Measurements from ENCODE around the gene RNF150.

RNF150 gene

DNA sequence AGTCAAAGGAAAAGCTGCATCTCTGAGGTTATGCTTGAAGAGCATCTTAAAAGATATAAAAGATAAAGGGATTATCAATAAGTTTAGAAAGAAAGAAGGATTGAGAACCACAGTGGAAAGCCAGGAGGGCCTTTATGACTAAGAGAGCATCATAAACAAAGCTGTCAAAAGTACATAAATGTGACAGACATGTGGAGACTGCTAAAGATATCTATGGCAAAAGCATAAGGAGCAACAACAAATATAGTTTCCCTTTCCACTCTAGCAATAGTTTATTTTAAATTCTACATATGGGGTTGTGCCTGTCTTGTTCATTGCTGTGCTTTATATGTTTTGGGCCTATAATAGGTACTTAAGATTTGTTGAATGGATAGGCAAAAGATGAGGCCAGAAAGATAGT lies 97.3 kb downstream of the RNF150 start (continued):
- no peak for TF ChIP-seq ZFP3 (tag by site-specific recombination; IDR thresholded peaks at IDR 0.05; ENCODE audit: low read depth)
- TF ChIP-seq KLF16 (tag by site-specific recombination; IDR thresholded peaks at IDR 0.05): no peak
- TF ChIP-seq ZNF548 (tag by site-specific recombination; IDR thresholded peaks at IDR 0.05): no peak

DNA sequence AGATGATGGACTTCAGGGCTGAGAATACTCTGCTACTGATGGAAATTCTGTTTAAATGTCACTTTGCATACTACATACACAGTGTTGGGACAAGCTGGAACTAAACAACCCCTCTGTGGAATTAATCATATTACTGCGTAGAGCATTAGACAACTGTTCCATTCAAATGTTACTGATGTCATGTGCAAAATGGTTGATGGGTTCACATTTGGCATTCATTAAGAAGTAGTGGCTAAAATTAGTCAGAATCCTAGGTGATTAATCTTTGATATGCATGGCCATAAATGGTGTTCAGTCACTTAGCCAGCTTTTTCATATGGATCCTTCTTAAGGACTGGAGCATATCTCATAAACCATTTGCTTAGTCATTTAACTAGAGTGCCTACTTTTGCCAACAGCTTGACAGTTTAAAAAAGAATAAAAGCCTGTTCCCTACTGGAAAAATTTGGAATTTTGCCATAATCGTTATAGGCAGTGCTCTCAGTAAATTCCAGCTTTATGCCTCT lies 105.2 kb downstream of the RNF150 start:
- Histone ChIP-seq H3K36me3 (ENCODE audit: control insufficient read depth in 2 of 2, insufficient read depth in 1 of 2, low read length in 2 of 2) (no peaks in the 10 kb centered on the region), H3K4me1 (ENCODE audit: control insufficient read depth, insufficient read depth, low read length) (peaks cover 8% of the 10 kb centered on the region; the same call in 1 of the 2 replicates), H3K27ac (ENCODE audit: extremely low read depth, low read depth, low read length) (no peak overlapping the region), H3K9me3 (ENCODE audit: control insufficient read depth, insufficient read depth, low read depth, low read length) (no peaks in the 10 kb centered on the region), H3K4me3 (ENCODE audit: low read depth, low read length) (no peak overlapping the region)
- CTCF ChIA-PET: interaction anchor here (0.6 kb wide), 1 partner anchor 131 kb away, joined by 3 read pairs; no protein-coding TSS in a partner anchor
- POLR2A ChIA-PET: no interaction called here
- no peak for TF ChIP-seq GLI2 (tag by site-specific recombination; IDR thresholded peaks at IDR 0.05; ENCODE audit: borderline replicate concordance, low read depth)
- TF ChIP-seq, protein P1, sequence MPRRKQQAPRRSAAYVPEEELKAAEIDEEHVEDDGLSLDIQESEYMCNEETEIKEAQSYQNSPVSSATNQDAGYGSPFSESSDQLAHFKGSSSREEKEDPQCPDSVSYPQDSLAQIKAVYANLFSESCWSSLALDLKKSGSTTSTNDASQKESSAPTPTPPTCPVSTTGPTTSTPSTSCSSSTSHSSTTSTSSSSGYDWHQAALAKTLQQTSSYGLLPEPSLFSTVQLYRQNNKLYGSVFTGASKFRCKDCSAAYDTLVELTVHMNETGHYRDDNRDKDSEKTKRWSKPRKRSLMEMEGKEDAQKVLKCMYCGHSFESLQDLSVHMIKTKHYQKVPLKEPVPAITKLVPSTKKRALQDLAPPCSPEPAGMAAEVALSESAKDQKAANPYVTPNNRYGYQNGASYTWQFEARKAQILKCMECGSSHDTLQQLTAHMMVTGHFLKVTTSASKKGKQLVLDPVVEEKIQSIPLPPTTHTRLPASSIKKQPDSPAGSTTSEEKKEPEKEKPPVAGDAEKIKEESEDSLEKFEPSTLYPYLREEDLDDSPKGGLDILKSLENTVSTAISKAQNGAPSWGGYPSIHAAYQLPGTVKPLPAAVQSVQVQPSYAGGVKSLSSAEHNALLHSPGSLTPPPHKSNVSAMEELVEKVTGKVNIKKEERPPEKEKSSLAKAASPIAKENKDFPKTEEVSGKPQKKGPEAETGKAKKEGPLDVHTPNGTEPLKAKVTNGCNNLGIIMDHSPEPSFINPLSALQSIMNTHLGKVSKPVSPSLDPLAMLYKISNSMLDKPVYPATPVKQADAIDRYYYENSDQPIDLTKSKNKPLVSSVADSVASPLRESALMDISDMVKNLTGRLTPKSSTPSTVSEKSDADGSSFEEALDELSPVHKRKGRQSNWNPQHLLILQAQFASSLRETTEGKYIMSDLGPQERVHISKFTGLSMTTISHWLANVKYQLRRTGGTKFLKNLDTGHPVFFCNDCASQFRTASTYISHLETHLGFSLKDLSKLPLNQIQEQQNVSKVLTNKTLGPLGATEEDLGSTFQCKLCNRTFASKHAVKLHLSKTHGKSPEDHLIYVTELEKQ (tag by site-specific recombination; IDR thresholded peaks at IDR 0.05; ENCODE audit: borderline replicate concordance): peak; percentile 34; the same call in 1 of the 2 replicates
- TF ChIP-seq ZNF311 (tag by site-specific recombination; IDR thresholded peaks at IDR 0.05; ENCODE audit: borderline replicate concordance): no peak
- no peak for TF ChIP-seq GLI4 (tag by site-specific recombination; IDR thresholded peaks at IDR 0.05)
- TF ChIP-seq ZNF843 (tag by site-specific recombination; IDR thresholded peaks at IDR 0.05): 0 out of 2 replicates have a peak, but pooled peaks have one; percentile 41
- TF ChIP-seq OSR2 (tag by site-specific recombination; IDR thresholded peaks at IDR 0.05): peak; percentile 68; the same call in 1 of the 2 replicates
- no peak for TF ChIP-seq YY1 (tag by site-specific recombination; IDR thresholded peaks at IDR 0.05)
- no peak for TF ChIP-seq ZNF202 (tag by site-specific recombination; IDR thresholded peaks at IDR 0.05; ENCODE audit: borderline replicate concordance)
- no peak for TF ChIP-seq ZNF169 (tag by site-specific recombination; IDR thresholded peaks at IDR 0.05)
- TF ChIP-seq, protein P2, sequence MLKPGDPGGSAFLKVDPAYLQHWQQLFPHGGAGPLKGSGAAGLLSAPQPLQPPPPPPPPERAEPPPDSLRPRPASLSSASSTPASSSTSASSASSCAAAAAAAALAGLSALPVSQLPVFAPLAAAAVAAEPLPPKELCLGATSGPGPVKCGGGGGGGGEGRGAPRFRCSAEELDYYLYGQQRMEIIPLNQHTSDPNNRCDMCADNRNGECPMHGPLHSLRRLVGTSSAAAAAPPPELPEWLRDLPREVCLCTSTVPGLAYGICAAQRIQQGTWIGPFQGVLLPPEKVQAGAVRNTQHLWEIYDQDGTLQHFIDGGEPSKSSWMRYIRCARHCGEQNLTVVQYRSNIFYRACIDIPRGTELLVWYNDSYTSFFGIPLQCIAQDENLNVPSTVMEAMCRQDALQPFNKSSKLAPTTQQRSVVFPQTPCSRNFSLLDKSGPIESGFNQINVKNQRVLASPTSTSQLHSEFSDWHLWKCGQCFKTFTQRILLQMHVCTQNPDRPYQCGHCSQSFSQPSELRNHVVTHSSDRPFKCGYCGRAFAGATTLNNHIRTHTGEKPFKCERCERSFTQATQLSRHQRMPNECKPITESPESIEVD (tag by site-specific recombination; IDR thresholded peaks at IDR 0.05): peak; percentile 93
- no peak for TF ChIP-seq ZNF274 (IDR thresholded peaks at IDR 0.05; ENCODE audit: low read length)
- TF ChIP-seq ZNF274 (tag by site-specific recombination; IDR thresholded peaks at IDR 0.05; ENCODE audit: borderline replicate concordance): no peak
- no peak for TF ChIP-seq ZNF19 (tag by site-specific recombination; IDR thresholded peaks at IDR 0.05; ENCODE audit: low read depth)
- TF ChIP-seq FEZF1 (tag by site-specific recombination; IDR thresholded peaks at IDR 0.05): peak; percentile 78
- TF ChIP-seq, protein P3, sequence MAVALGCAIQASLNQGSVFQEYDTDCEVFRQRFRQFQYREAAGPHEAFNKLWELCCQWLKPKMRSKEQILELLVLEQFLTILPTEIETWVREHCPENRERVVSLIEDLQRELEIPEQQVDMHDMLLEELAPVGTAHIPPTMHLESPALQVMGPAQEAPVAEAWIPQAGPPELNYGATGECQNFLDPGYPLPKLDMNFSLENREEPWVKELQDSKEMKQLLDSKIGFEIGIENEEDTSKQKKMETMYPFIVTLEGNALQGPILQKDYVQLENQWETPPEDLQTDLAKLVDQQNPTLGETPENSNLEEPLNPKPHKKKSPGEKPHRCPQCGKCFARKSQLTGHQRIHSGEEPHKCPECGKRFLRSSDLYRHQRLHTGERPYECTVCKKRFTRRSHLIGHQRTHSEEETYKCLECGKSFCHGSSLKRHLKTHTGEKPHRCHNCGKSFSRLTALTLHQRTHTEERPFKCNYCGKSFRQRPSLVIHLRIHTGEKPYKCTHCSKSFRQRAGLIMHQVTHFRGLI (tag by site-specific recombination; IDR thresholded peaks at IDR 0.05): no peak
- no peak for TF ChIP-seq REPIN1 (tag by site-specific recombination; IDR thresholded peaks at IDR 0.05; ENCODE audit: low read depth)
- TF ChIP-seq, protein P4, sequence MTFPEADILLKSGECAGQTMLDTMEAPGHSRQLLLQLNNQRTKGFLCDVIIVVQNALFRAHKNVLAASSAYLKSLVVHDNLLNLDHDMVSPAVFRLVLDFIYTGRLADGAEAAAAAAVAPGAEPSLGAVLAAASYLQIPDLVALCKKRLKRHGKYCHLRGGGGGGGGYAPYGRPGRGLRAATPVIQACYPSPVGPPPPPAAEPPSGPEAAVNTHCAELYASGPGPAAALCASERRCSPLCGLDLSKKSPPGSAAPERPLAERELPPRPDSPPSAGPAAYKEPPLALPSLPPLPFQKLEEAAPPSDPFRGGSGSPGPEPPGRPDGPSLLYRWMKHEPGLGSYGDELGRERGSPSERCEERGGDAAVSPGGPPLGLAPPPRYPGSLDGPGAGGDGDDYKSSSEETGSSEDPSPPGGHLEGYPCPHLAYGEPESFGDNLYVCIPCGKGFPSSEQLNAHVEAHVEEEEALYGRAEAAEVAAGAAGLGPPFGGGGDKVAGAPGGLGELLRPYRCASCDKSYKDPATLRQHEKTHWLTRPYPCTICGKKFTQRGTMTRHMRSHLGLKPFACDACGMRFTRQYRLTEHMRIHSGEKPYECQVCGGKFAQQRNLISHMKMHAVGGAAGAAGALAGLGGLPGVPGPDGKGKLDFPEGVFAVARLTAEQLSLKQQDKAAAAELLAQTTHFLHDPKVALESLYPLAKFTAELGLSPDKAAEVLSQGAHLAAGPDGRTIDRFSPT (tag by site-specific recombination; IDR thresholded peaks at IDR 0.05): no peak
- TF ChIP-seq, protein P5, sequence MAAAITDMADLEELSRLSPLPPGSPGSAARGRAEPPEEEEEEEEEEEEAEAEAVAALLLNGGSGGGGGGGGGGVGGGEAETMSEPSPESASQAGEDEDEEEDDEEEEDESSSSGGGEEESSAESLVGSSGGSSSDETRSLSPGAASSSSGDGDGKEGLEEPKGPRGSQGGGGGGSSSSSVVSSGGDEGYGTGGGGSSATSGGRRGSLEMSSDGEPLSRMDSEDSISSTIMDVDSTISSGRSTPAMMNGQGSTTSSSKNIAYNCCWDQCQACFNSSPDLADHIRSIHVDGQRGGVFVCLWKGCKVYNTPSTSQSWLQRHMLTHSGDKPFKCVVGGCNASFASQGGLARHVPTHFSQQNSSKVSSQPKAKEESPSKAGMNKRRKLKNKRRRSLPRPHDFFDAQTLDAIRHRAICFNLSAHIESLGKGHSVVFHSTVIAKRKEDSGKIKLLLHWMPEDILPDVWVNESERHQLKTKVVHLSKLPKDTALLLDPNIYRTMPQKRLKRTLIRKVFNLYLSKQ (tag by site-specific recombination; IDR thresholded peaks at IDR 0.05; ENCODE audit: borderline replicate concordance): no peak
- TF ChIP-seq, protein P6, sequence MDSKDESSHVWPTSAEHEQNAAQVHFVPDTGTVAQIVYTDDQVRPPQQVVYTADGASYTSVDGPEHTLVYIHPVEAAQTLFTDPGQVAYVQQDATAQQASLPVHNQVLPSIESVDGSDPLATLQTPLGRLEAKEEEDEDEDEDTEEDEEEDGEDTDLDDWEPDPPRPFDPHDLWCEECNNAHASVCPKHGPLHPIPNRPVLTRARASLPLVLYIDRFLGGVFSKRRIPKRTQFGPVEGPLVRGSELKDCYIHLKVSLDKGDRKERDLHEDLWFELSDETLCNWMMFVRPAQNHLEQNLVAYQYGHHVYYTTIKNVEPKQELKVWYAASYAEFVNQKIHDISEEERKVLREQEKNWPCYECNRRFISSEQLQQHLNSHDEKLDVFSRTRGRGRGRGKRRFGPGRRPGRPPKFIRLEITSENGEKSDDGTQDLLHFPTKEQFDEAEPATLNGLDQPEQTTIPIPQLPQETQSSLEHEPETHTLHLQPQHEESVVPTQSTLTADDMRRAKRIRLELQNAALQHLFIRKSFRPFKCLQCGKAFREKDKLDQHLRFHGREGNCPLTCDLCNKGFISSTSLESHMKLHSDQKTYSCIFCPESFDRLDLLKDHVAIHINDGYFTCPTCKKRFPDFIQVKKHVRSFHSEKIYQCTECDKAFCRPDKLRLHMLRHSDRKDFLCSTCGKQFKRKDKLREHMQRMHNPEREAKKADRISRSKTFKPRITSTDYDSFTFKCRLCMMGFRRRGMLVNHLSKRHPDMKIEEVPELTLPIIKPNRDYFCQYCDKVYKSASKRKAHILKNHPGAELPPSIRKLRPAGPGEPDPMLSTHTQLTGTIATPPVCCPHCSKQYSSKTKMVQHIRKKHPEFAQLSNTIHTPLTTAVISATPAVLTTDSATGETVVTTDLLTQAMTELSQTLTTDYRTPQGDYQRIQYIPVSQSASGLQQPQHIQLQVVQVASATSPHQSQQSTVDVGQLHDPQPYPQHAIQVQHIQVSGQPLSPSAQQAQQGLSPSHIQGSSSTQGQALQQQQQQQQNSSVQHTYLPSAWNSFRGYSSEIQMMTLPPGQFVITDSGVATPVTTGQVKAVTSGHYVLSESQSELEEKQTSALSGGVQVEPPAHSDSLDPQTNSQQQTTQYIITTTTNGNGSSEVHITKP (tag by site-specific recombination; IDR thresholded peaks at IDR 0.05): 0 out of 2 replicates have a peak, but pooled peaks have one; percentile 15
